Measurements from ENCODE around the gene CHST6.
"Not testable (repeated sequence)": the region's sequence is repeated elsewhere in the genome, so short reads cannot be mapped to it uniquely, and the experiment has no call there.

Gene CHST6

DNA sequence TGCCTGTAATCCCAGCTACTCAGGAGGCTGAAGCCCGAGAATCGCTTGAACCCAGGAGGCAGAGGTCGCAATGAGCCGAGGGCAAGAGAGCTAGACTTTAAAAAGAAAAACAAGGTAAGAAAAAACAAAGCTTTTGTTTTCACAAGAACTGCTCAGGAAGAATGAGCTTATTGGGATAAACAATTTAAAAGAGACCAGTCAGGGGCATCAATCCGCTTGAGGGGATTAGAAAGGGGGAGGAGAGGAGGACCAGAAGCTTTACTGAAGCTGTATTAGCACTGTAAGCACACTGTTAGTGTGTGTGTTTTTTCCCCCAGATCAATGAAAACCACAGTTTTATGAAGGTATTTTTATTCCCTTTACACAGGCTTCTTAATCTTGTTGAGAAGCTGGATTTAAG lies 39.6 kb downstream of the CHST6 start:
- H4K20me1 ChIP-seq = peaks cover 98% of the 10 kb centered on the region
- H3K27ac ChIP-seq = no peak overlapping the region
- H3K4me2 ChIP-seq = 0 out of 2 replicates have a peak overlapping the region, but pooled peaks have one; percentile 14
- H3K27me3 ChIP-seq = no peaks in the 10 kb centered on the region
- H3K36me3 ChIP-seq = peaks cover 46% of the 10 kb centered on the region
- TF ChIP-seq Cebpa-rat (IDR thresholded peaks at IDR 0.05) = no peak
- peaks cover 56% of the 10 kb centered on the region for H3K4me1 ChIP-seq
- no peak overlapping the region for H3K4me3 ChIP-seq
- no peak overlapping the region for H3K9ac ChIP-seq
- H3K9me3 ChIP-seq = no peaks in the 10 kb centered on the region

DNA sequence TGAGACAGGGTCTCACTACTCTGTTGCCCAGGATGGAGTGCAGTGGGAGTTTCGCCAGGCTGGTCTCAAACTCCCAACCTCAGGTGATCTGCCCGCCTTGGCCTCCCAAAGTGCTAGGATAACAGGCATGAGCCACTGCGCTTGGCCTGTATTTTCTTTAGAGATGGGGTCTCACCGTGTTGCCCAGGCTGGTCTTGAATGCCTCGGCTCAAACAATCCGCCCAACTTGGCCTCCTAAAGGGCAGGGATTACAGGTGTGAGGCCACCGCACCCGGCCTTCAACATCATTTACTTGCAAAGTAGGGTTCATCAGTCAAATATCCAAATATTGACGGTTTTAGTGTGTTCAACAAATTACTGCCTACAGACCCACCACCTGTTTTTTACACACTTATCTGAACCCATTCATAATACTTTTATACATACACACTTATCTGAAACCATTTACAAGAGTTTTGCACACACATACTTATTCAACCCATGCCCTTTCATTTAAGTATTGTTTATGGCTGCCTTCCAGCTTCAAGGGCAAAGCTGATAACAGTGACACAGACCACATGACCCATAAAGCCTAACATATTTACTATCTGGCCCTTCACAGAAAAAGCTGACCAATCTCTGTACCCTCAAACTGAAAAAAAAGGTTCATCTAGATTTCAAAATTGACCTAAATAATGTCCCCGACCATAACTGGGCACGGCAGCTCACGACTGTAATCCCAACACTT lies 42.6 kb downstream of the CHST6 start:
- no peak overlapping the region for H3K27ac ChIP-seq
- no peak for TF ChIP-seq Cebpa-rat (IDR thresholded peaks at IDR 0.05)
- H3K27me3 ChIP-seq = no peaks in the 10 kb centered on the region
- H3K4me2 ChIP-seq = no peak overlapping the region
- H4K20me1 ChIP-seq = peaks cover 96% of the 10 kb centered on the region
- peaks cover 40% of the 10 kb centered on the region for H3K4me1 ChIP-seq
- no peak overlapping the region for H3K9ac ChIP-seq
- H3K36me3 ChIP-seq = peaks cover 58% of the 10 kb centered on the region
- H3K9me3 ChIP-seq = no peaks in the 10 kb centered on the region
- no peak overlapping the region for H3K4me3 ChIP-seq

DNA sequence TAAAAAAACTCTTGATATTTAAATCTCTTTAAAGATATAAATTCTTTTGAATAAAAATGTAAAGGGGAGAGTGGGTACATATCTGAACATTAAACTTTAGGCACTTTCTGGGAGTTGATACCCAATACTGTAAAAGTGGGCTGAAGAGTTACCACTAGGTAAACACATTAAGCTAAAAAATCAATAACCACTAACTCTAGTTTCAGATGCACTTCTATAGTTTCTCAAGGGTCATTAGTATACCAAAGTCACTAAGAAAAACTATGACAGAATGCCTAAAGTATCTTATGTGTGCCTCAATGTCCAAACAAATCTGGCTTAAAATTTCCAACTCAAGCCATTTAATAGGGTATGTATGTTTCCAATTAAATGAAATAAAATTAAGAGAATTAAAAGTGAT lies 48.8 kb downstream of the CHST6 start:
- Histone ChIP-seq H3K36me3 (peaks cover 74% of the 10 kb centered on the region), H4K20me1 (peaks cover 40% of the 10 kb centered on the region), H3K27ac (no peak overlapping the region), H3K9ac (no peak overlapping the region), H3K4me2 (no peak overlapping the region), H3K27me3 (no peaks in the 10 kb centered on the region), H3K9me3 (peaks cover 7% of the 10 kb centered on the region; the same call in 1 of the 2 replicates), H3K4me3 (no peak overlapping the region), H3K4me1 (no peaks in the 10 kb centered on the region; the same call in 1 of the 2 replicates)
- no peak for TF ChIP-seq Cebpa-rat (IDR thresholded peaks at IDR 0.05)

DNA sequence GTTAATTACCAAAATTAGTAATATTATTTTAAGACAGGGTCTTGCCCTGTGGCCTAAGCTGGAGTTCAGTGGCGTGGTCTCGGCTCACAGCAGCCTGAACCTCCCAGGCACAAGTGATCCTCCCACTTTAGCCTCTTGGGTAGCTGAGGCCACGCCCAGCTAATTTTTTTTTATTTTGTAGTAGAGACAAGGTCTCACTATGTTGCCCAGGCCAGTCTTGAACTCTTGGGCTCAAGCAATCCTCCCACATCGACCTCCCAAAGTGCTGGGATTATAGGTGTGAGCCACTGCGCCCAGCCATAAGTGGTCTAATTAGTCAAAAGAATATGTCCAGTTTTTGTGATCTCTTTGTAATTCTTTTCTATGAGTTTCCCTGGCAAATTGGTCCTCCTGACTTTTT lies 49.9 kb downstream of the CHST6 start:
- H3K4me2 ChIP-seq = no peak overlapping the region
- H3K36me3 ChIP-seq = peaks cover 71% of the 10 kb centered on the region
- peaks cover 7% of the 10 kb centered on the region; the same call in 1 of the 2 replicates for H3K9me3 ChIP-seq
- no peak overlapping the region for H3K27ac ChIP-seq
- no peak for TF ChIP-seq Cebpa-rat (IDR thresholded peaks at IDR 0.05)
- peaks cover 29% of the 10 kb centered on the region; the same call in 1 of the 2 replicates for H4K20me1 ChIP-seq
- no peak overlapping the region for H3K9ac ChIP-seq
- H3K4me1 ChIP-seq = no peaks in the 10 kb centered on the region; the same call in 1 of the 2 replicates
- no peaks in the 10 kb centered on the region for H3K27me3 ChIP-seq
- H3K4me3 ChIP-seq = no peak overlapping the region

DNA sequence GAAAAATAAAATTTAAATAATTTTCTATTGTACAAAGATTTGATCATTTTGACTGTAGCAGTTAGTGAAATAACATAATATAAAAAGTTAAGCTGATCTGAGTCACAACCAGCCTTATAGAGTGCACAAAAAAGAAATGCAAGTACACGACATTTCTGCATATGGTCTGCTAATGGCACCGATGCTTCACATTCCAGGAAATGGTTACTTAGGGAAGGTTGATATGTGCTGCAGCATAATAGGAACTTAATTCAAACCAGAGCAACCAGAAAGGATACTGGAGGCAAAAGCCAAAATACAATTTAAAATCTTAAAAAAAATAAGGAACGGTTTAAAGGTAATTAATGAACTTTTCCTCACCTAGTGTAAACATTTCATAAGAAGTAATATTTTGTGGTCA lies 51.9 kb downstream of the CHST6 start:
- Histone ChIP-seq H3K27me3 (no peaks in the 10 kb centered on the region), H4K20me1 (peaks cover 11% of the 10 kb centered on the region; the same call in 1 of the 2 replicates), H3K4me3 (no peak overlapping the region), H3K9ac (no peak overlapping the region), H3K36me3 (peaks cover 53% of the 10 kb centered on the region), H3K9me3 (peaks cover 7% of the 10 kb centered on the region; the same call in 1 of the 2 replicates), H3K4me2 (no peak overlapping the region), H3K4me1 (no peaks in the 10 kb centered on the region; the same call in 1 of the 2 replicates), H3K27ac (no peak overlapping the region)
- no peak for TF ChIP-seq Cebpa-rat (IDR thresholded peaks at IDR 0.05)

DNA sequence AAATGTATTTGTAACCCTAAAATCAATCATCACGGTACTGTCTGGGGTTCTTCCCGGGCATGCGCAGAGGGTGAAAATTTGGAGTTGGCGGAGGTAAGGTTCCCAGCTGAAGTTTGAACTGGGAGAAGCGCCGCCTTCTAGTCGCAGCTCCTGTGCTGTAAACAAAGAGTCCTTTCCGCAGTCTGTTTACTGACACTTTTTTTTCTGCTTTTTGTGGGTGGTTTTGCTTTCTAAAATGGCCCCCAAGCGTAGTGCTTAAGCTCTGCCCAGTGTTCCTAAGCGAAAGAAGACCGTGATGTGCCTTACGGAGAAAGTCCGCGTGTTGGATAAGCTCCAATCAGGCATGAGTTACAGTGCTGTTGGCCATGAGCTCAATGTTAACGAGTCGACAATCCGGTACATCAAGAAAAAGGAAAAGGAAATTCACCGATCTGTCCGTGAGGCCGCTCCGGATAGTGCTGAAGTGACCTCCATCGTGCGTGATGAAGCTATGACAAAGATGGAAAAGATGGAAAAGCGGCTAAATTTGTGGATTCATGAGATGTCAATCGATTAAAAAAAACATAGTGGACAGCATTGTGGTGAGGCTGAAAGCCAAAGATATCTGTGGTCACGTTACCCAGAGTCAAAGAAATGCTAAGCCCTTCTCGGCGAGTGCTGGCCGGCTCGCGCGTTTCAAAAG lies 61.4 kb downstream of the CHST6 start:
- peak overlapping the region; percentile 79 for H3K4me2 ChIP-seq
- peaks cover 29% of the 10 kb centered on the region for H4K20me1 ChIP-seq
- H3K4me1 ChIP-seq = peaks cover 32% of the 10 kb centered on the region
- H3K9me3 ChIP-seq = no peaks in the 10 kb centered on the region
- H3K27ac ChIP-seq = peak overlapping the region; percentile 81
- TF ChIP-seq Cebpa-rat (IDR thresholded peaks at IDR 0.05) = no peak
- H3K27me3 ChIP-seq = no peaks in the 10 kb centered on the region
- peak overlapping the region; percentile 83 for H3K4me3 ChIP-seq
- peaks cover 15% of the 10 kb centered on the region for H3K36me3 ChIP-seq
- peak overlapping the region; percentile 85 for H3K9ac ChIP-seq

DNA sequence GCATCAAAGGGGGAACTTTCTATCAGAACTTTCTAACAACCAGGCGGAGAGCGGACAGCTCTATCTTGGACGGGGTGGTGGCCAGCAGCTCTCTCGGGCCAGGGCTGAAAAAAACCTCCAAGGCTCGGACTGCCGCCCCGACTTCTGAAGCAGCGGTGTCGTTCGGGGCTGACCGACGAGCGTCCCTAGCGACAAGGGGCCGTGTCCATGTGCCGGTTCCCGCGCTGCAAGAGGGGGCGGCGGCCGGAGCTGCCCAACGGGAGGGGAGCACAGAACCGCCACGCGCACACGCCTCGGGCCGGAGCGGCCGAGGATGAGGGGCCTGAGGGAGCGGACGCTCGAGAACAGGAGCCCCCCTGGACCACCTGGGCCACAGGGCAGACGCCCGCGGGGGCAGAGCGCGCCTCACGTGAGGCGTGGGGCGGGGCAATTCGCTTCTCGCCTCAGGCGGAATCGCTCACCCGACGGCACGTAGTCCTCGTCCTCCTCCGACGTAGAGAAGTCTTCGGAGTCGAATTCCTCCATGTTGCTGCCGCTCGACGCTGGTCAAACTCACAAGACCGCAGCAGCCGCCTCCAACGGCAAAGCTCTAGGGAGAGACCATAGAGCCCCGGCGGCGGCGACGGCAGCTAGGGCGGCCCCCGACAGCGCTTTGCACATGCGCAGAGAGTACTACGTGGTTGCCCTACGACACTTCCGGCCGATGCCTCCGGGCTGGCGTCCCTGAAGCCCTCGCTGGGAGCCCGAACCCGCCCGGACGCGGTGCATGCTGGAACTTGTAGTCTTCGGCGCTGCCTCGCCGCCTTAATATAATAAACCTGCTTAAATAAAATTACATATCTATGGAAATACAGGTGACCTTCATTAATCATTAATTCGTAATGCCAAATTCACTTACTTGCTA lies 62.2 kb downstream of the CHST6 start, which contains the start of gene CFDP1:
CFDP1 (minus strand) TSS at position 676 of the 904 bp plus-strand sequence; CDS start at position 525, 151 bp downstream.
- Histone ChIP-seq H3K4me3 (peak within 1 kb of the TSS; percentile 83), H3K4me2 (peak within 1 kb of the TSS; percentile 79), H3K9ac (peak within 1 kb of the TSS; percentile 85), H3K9me3 (no peaks in the 10 kb centered on the region), H4K20me1 (peaks cover 37% of the 10 kb centered on the region), H3K27me3 (no peaks in the 10 kb centered on the region), H3K27ac (peak within 1 kb of the TSS; percentile 81), H3K36me3 (peaks cover 15% of the 10 kb centered on the region), H3K4me1 (peaks cover 32% of the 10 kb centered on the region)
- no peak for TF ChIP-seq Cebpa-rat (IDR thresholded peaks at IDR 0.05)

DNA sequence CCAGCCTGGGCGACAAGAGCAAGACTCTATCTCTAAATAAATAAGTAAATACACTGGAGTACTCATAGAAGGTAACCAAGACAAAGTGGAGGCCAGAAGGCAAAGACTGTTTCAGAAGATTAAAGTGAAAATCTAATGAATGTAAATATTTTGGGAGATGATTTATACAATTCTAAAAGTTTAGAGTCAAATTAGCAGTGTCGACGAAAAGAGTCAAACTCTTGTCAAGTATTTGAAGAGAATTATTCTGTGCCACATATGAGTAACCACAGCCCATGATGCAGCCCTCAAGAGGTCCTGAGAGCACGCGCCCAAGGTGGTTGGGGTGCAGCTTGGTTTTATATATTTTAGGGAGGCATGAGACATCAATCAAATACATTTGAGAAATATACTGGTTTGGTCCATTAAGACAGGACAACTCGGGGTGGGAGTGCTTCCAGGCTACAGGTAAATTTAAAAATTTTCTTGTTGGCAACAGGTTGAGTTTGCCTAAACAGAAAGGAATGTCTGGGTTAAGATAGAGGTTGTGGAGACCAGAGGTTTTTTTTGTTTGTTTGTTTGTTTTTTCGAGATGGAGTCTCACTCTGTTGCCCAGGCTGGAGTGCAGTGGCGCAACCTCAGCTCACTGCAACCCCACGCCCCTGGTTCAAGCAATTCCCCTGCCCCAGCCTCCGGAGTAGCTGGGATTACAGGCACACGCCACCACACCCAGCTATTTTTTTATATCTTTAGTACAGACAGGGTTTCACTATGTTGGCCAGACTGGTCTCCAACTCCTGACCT lies 65.4 kb downstream of the CHST6 start:
- Histone ChIP-seq H3K4me2 (no peak overlapping the region), H3K4me1 (peaks cover 26% of the 10 kb centered on the region), H3K4me3 (no peak overlapping the region), H3K27me3 (no peaks in the 10 kb centered on the region), H3K36me3 (peaks cover 18% of the 10 kb centered on the region), H4K20me1 (peaks cover 57% of the 10 kb centered on the region), H3K27ac (no peak overlapping the region), H3K9me3 (no peaks in the 10 kb centered on the region), H3K9ac (no peak overlapping the region)
- TF ChIP-seq Cebpa-rat (IDR thresholded peaks at IDR 0.05) = no peak

DNA sequence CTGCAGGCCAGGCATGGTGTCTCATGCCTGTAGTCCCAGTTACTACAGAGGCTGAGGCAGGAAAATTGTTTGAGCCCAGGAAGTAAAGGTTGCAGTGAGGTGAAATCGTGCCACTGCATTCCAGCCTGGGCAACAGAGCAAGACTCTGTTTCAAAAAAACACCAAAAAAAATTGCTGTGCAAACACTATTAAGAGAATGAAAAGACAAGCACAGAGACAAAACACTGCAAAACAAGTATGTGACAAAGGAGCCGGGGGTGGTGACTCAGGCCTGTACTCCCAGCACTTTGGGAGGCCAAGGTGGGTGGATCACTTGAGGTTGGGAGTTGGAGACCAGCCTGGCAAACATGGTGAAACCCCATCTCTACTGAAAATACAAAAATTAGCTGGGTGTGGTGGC lies 68.7 kb downstream of the CHST6 start:
- Histone ChIP-seq H4K20me1 (peaks cover 58% of the 10 kb centered on the region), H3K36me3 (peaks cover 27% of the 10 kb centered on the region), H3K4me1 (peaks cover 15% of the 10 kb centered on the region)
- H3K9ac ChIP-seq, H3K27me3 ChIP-seq, H3K4me3 ChIP-seq, H3K4me2 ChIP-seq, H3K27ac ChIP-seq, H3K9me3 ChIP-seq: not testable (repeated sequence)

DNA sequence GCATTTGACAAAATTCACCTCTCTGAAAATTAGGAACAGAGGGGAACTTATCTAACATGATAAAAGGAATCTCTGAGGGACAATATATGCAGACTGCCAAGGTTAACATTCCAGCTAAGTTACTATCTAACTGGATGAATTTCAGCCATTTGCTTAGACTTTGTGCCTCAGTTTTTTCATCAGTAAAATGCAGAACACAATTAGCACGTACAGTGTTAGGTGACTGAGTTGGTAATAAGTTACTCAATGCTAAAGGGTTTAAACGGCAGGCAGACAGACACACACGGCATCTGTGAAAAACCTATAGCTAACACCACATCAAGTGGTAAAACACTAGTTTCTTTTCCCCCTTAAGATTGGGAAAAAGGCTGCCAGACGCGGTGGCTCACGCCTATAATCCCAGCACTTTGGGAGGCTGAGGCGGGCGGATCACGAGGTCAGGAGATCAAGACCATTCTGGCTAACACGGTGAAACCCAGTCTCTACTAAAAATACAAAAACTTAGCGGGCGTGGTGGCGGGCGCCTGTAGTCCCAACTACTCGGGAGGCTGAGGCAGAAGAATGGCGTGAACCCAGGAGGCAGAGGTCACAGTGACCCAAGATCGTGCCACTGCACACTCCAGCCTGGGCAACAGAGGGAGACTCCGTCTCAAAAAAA lies 71.0 kb downstream of the CHST6 start:
- peaks cover 35% of the 10 kb centered on the region for H4K20me1 ChIP-seq
- H3K4me2 ChIP-seq, H3K27ac ChIP-seq, H3K9ac ChIP-seq, H3K9me3 ChIP-seq, H3K27me3 ChIP-seq, H3K4me3 ChIP-seq: not testable (repeated sequence)
- H3K36me3 ChIP-seq = peaks cover 12% of the 10 kb centered on the region
- H3K4me1 ChIP-seq = peaks cover 21% of the 10 kb centered on the region

Data from BLaER1 (cell line).